ENCODE results near the gene CCDC146.

GRCh38 chr7:77282897-77283296 lies 160.5 kb downstream of the CCDC146 start:
- no peak for TF ChIP-seq RAD21 (CRISPR knock-in tag; conservative IDR thresholded peaks at IDR 0.05 in 1 of 2, IDR thresholded peaks at IDR 0.05 in 1 of 2)
- TF ChIP-seq CTCF (IDR thresholded peaks at IDR 0.05 in 2 of 3, conservative IDR thresholded peaks at IDR 0.05 in 1 of 3; ENCODE audit: insufficient read depth in 2 of 3, low read depth in 1 of 3, low read length in 3 of 3), result no peak
- no peak for TF ChIP-seq NFE2L1 (tag; IDR thresholded peaks at IDR 0.05; ENCODE audit: borderline replicate concordance, low read depth)
- no peak for TF ChIP-seq ZNF121 (CRISPR knock-in tag; conservative IDR thresholded peaks at IDR 0.05)
- no peak for TF ChIP-seq SOX6 (IDR thresholded peaks at IDR 0.05)
- TF ChIP-seq ZNF174 (CRISPR knock-in tag; IDR thresholded peaks at IDR 0.05), result no peak
- no peak for TF ChIP-seq POLR2A (conservative IDR thresholded peaks at IDR 0.05)
- TF ChIP-seq KLF16 (IDR thresholded peaks at IDR 0.05), result no peak
- no peak for TF ChIP-seq ZNF398 (CRISPR knock-in tag; IDR thresholded peaks at IDR 0.05)
- no peak for TF ChIP-seq ZNF274 (IDR thresholded peaks at IDR 0.05; ENCODE audit: borderline replicate concordance, low read depth, low read length)
- no peak for TF ChIP-seq RFX5 (IDR thresholded peaks at IDR 0.05; ENCODE audit: low read depth, low read length)
- TF ChIP-seq, protein P1, sequence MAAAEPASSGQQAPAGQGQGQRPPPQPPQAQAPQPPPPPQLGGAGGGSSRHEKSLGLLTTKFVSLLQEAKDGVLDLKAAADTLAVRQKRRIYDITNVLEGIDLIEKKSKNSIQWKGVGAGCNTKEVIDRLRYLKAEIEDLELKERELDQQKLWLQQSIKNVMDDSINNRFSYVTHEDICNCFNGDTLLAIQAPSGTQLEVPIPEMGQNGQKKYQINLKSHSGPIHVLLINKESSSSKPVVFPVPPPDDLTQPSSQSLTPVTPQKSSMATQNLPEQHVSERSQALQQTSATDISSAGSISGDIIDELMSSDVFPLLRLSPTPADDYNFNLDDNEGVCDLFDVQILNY (CRISPR knock-in tag; IDR thresholded peaks at IDR 0.05), result no peak

Measured in K562 (cell line).